WERI-Rb-1 (cell line): ENCODE measurements around the gene SCUBE1.

ENCODE experiments used
- DNase-seq: peaks from one replicate; pipeline ENCODE4 v3.0.0-alpha.2; 2020
- H3K27ac ChIP-seq: fragments of 250-450 bp; sonication (Bioruptor Pico); 2 replicates; pipeline ENCODE4 v1.5.1; 2020; ENCODE audit warnings: mild to moderate bottlenecking, moderate library complexity
- H3K27me3 ChIP-seq: fragments of 250-450 bp; sonication (Bioruptor Pico); 2 replicates; pipeline ENCODE4 v1.5.1; 2021; ENCODE audit warnings: mild to moderate bottlenecking, low read depth, moderate library complexity; ENCODE audit not compliant: insufficient read depth, severe bottlenecking
- H3K36me3 ChIP-seq: fragments of 250-450 bp; sonication (Bioruptor Pico); 2 replicates; pipeline ENCODE4 v1.5.1; 2020; ENCODE audit warnings: mild to moderate bottlenecking, moderate library complexity
- H3K4me3 ChIP-seq: 2 replicates; pipeline ENCODE4 v1.5.1; 2011; ENCODE audit warnings: low read depth, mild to moderate bottlenecking, control low read depth, low read length
- H3K9me3 ChIP-seq: fragments of 250-450 bp; sonication (Bioruptor Pico); 2 replicates; pipeline ENCODE4 v1.5.1; 2021; ENCODE audit warnings: mild to moderate bottlenecking, moderate library complexity; ENCODE audit not compliant: severe bottlenecking
- CTCF ChIP-seq: IDR thresholded peaks from 2 replicates; pipeline ENCODE4 v1.5.1; 2011; ENCODE audit warnings: low read depth, mild to moderate bottlenecking, control low read depth, inconsistent platforms, low read length

Gene SCUBE1

GRCh38 chr22:43207849-43208702 is 135.1 kb downstream of the SCUBE1 start:
- Histone ChIP-seq H3K9me3 (no peaks in the 10 kb centered on the region), H3K27ac (no peak overlapping the region), H3K4me3 (no peak overlapping the region), H3K36me3 (no peaks in the 10 kb centered on the region), H3K27me3 (no peaks in the 10 kb centered on the region)
- no peak for DNase-seq
- no peak for TF ChIP-seq CTCF

GRCh38 chr22:43207386-43207785 is 135.8 kb downstream of the SCUBE1 start:
- DNase-seq, result no peak
- TF ChIP-seq CTCF, result no peak
- no peak overlapping the region for H3K4me3 ChIP-seq
- H3K27ac ChIP-seq, result no peak overlapping the region
- H3K27me3 ChIP-seq, result no peaks in the 10 kb centered on the region
- H3K36me3 ChIP-seq, result no peaks in the 10 kb centered on the region
- H3K9me3 ChIP-seq, result no peaks in the 10 kb centered on the region

GRCh38 chr22:43206509-43207161 is 136.5 kb downstream of the SCUBE1 start:
- no peak for TF ChIP-seq CTCF
- Histone ChIP-seq H3K36me3 (no peaks in the 10 kb centered on the region), H3K27ac (no peak overlapping the region), H3K9me3 (no peaks in the 10 kb centered on the region), H3K4me3 (no peak overlapping the region), H3K27me3 (no peaks in the 10 kb centered on the region)
- no peak for DNase-seq

GRCh38 chr22:43205748-43206508 is 137.2 kb downstream of the SCUBE1 start:
- no peak overlapping the region for H3K27ac ChIP-seq
- no peak for TF ChIP-seq CTCF
- no peak for DNase-seq
- H3K4me3 ChIP-seq, result no peak overlapping the region
- no peaks in the 10 kb centered on the region for H3K36me3 ChIP-seq
- no peaks in the 10 kb centered on the region for H3K9me3 ChIP-seq
- no peaks in the 10 kb centered on the region for H3K27me3 ChIP-seq

GRCh38 chr22:43205261-43205691 is 137.9 kb downstream of the SCUBE1 start:
- H3K27me3 ChIP-seq, result no peaks in the 10 kb centered on the region
- H3K27ac ChIP-seq, result no peak overlapping the region
- no peaks in the 10 kb centered on the region for H3K9me3 ChIP-seq
- H3K4me3 ChIP-seq, result no peak overlapping the region
- no peak for DNase-seq
- TF ChIP-seq CTCF, result no peak
- H3K36me3 ChIP-seq, result no peaks in the 10 kb centered on the region
